GM12873 (cell line): ENCODE measurements around the gene PRKD1.
A peak's percentile ranks its signal among the peaks of the same experiment; 100 is the strongest.

ENCODE experiments used
- TF ChIP-seq, protein P1 (sequence below): IDR thresholded peaks from 2 replicates; pipeline ENCODE4 v1.5.1; 2012; ENCODE audit warnings: low read depth, mild to moderate bottlenecking, moderate library complexity, low read length, control low read depth; ENCODE audit not compliant: insufficient read depth; ENCODE audit errors: missing control alignments

Gene PRKD1

DNA sequence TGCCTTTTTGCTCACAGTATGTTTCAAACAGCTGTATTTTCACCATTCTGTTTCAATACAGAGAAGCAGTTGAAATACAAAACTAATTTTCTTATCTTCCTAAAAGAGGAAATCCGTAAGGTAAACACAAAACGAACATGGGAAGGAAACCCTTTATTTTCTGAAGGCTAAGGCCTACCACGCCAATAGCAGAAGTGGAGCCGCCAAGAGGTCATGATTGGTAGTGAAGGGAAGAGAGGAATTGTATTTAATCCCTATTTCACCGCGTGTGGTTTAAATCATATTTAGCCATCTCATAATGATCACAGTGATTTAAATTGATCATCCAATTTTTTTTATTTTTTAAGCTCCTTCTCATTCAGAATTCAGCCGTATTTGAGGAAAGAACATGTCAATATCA is 398.2 kb downstream of the PRKD1 start:
- TF ChIP-seq, protein P1, sequence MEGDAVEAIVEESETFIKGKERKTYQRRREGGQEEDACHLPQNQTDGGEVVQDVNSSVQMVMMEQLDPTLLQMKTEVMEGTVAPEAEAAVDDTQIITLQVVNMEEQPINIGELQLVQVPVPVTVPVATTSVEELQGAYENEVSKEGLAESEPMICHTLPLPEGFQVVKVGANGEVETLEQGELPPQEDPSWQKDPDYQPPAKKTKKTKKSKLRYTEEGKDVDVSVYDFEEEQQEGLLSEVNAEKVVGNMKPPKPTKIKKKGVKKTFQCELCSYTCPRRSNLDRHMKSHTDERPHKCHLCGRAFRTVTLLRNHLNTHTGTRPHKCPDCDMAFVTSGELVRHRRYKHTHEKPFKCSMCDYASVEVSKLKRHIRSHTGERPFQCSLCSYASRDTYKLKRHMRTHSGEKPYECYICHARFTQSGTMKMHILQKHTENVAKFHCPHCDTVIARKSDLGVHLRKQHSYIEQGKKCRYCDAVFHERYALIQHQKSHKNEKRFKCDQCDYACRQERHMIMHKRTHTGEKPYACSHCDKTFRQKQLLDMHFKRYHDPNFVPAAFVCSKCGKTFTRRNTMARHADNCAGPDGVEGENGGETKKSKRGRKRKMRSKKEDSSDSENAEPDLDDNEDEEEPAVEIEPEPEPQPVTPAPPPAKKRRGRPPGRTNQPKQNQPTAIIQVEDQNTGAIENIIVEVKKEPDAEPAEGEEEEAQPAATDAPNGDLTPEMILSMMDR: peak; percentile 56

DNA sequence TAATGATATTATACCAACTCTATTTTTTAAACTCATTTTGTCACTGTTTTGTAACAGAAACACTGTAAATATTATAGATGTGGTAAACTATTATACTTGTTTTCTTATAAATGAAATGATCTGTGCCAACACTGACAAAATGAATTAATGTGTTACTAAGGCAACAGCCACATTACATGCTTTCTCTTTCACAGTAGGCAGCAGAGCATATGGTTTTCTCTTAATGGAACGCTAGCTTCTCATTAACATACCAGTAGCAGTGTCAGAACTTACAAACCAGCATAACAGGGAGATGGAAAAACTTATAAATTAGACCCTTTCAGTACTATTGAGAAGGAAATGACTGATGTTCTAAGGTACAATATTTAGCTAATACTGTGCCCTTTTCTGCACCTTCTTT is 398.8 kb downstream of the PRKD1 start:
- TF ChIP-seq, protein P1: no peak

DNA sequence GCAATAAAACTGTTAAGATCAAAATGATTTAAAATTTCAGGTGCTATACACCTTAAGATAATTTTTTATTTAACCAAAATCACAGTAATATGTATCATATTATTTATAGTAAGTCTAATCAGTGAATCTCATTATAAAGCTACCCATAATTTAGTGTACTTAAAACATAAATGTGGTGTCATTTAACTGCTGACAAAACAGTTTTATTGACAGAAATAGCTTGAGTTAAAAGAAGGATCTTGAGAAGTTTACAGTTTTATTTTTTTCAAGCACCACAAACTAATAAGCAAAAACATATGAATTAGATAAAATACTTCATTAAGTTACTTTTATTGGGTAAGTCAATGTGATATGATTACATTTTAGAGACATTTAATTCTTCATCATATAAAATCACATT is 400.4 kb downstream of the PRKD1 start:
- TF ChIP-seq, protein P1: no peak
